ENCODE results near the gene CCM2. TPM values are rescaled to one million over a fixed set of nuclear protein-coding genes. Genes with fewer than 3 reads are reported as not detected.

Gene CCM2
- total and polyA plus RNA-seq, 4 donors = 25.8 to 48.9 (median 41.6) TPM

- 2% methylated on average over 18 of the region's 22 CpGs for WGBS (ENCODE audit: insufficient coverage)
- no peaks in the 10 kb centered on the region for H3K27me3 ChIP-seq (ENCODE audit: control insufficient read depth, insufficient read depth, low read length)
Measured at GRCh38 chr7:45089341-45089891, 89.4 kb downstream of the CCM2 start.

GRCh38 chr7:45092100-45092930 lies 92.3 kb downstream of the CCM2 start:
- Histone ChIP-seq H3K9me3 (ENCODE audit: control insufficient read depth, insufficient read depth, low read length) (no peaks in the 10 kb centered on the region), H3K27ac (ENCODE audit: low read depth, low read length) (no peak overlapping the region), H3K27me3 (ENCODE audit: control insufficient read depth, insufficient read depth, low read length) (no peaks in the 10 kb centered on the region), H3K4me1 (ENCODE audit: control insufficient read depth, insufficient read depth, low read length) (peaks cover 24% of the 10 kb centered on the region), H3K36me3 (ENCODE audit: control insufficient read depth, insufficient read depth, low read length) (peaks cover 5% of the 10 kb centered on the region), H3K4me3 (ENCODE audit: low read depth, low read length) (no peak overlapping the region)
- DNase-seq (ENCODE audit: low read depth in 4 of 6, low spot score in 6 of 6) = no peak
- 61% methylated on average over 3 of the region's 7 CpGs for WGBS (ENCODE audit: insufficient coverage)

More at GRCh38 chr7:45089341-45089891, 89.4 kb downstream of the CCM2 start:
- Histone ChIP-seq H3K27ac (ENCODE audit: low read depth, low read length) (peak overlapping the region; percentile 86), H3K4me1 (ENCODE audit: control insufficient read depth, insufficient read depth, low read length) (peaks cover 52% of the 10 kb centered on the region), H3K9me3 (ENCODE audit: control insufficient read depth, insufficient read depth, low read length) (no peaks in the 10 kb centered on the region), H3K4me3 (ENCODE audit: low read depth, low read length) (peak overlapping the region; percentile 70), H3K36me3 (ENCODE audit: control insufficient read depth, insufficient read depth, low read length) (peaks cover 31% of the 10 kb centered on the region)
- peak; percentile 82 to 99 (median 92) for DNase-seq (ENCODE audit: low read depth in 4 of 6, low spot score in 6 of 6)

- Histone ChIP-seq H3K36me3 (ENCODE audit: control insufficient read depth, insufficient read depth, low read length) (no peaks in the 10 kb centered on the region), H3K27me3 (ENCODE audit: control insufficient read depth, insufficient read depth, low read length) (no peaks in the 10 kb centered on the region), H3K4me3 (ENCODE audit: low read depth, low read length) (no peak overlapping the region), H3K27ac (ENCODE audit: low read depth, low read length) (no peak overlapping the region), H3K4me1 (ENCODE audit: control insufficient read depth, insufficient read depth, low read length) (peaks cover 18% of the 10 kb centered on the region), H3K9me3 (ENCODE audit: control insufficient read depth, insufficient read depth, low read length) (no peaks in the 10 kb centered on the region)
- no CpG with 5 or more reads among the region's 3 CpGs for WGBS (ENCODE audit: insufficient coverage)
- no peak for DNase-seq (ENCODE audit: low read depth in 4 of 6, low spot score in 6 of 6)
Measured at GRCh38 chr7:45092931-45093235, 92.9 kb downstream of the CCM2 start.

GRCh38 chr7:45098983-45099839 lies 99.2 kb downstream of the CCM2 start:
- no peak for DNase-seq (ENCODE audit: low read depth in 4 of 6, low spot score in 6 of 6)
- H3K4me3 ChIP-seq (ENCODE audit: low read depth, low read length) = no peak overlapping the region
- peaks cover 54% of the 10 kb centered on the region for H3K36me3 ChIP-seq (ENCODE audit: control insufficient read depth, insufficient read depth, low read length)
- H3K27ac ChIP-seq (ENCODE audit: low read depth, low read length) = no peak overlapping the region
- whole genome bisulfite sequencing (ENCODE audit: insufficient coverage) = 96% methylated on average over 10 of the region's 10 CpGs
- H3K9me3 ChIP-seq (ENCODE audit: control insufficient read depth, insufficient read depth, low read length) = no peaks in the 10 kb centered on the region
- no peaks in the 10 kb centered on the region for H3K27me3 ChIP-seq (ENCODE audit: control insufficient read depth, insufficient read depth, low read length)
- H3K4me1 ChIP-seq (ENCODE audit: control insufficient read depth, insufficient read depth, low read length) = no peaks in the 10 kb centered on the region

- Histone ChIP-seq H3K4me3 (ENCODE audit: low read depth, low read length) (no peak overlapping the region), H3K4me1 (ENCODE audit: control insufficient read depth, insufficient read depth, low read length) (no peaks in the 10 kb centered on the region), H3K27me3 (ENCODE audit: control insufficient read depth, insufficient read depth, low read length) (no peaks in the 10 kb centered on the region), H3K9me3 (ENCODE audit: control insufficient read depth, insufficient read depth, low read length) (no peaks in the 10 kb centered on the region), H3K36me3 (ENCODE audit: control insufficient read depth, insufficient read depth, low read length) (peaks cover 63% of the 10 kb centered on the region), H3K27ac (ENCODE audit: low read depth, low read length) (no peak overlapping the region)
- no peak for DNase-seq (ENCODE audit: low read depth in 4 of 6, low spot score in 6 of 6)
- WGBS (ENCODE audit: insufficient coverage) = 93% methylated on average over 15 of the region's 16 CpGs
Measured at GRCh38 chr7:45099891-45100760, 100.1 kb downstream of the CCM2 start.

GRCh38 chr7:45100761-45101480 lies 100.9 kb downstream of the CCM2 start:
- DNase-seq (ENCODE audit: low read depth in 4 of 6, low spot score in 6 of 6) = no peak
- peaks cover 71% of the 10 kb centered on the region for H3K36me3 ChIP-seq (ENCODE audit: control insufficient read depth, insufficient read depth, low read length)
- no peak overlapping the region for H3K4me3 ChIP-seq (ENCODE audit: low read depth, low read length)
- no peak overlapping the region for H3K27ac ChIP-seq (ENCODE audit: low read depth, low read length)
- WGBS (ENCODE audit: insufficient coverage) = 94% methylated on average over 11 of the region's 13 CpGs
- H3K27me3 ChIP-seq (ENCODE audit: control insufficient read depth, insufficient read depth, low read length) = no peaks in the 10 kb centered on the region
- H3K9me3 ChIP-seq (ENCODE audit: control insufficient read depth, insufficient read depth, low read length) = no peaks in the 10 kb centered on the region
- H3K4me1 ChIP-seq (ENCODE audit: control insufficient read depth, insufficient read depth, low read length) = no peaks in the 10 kb centered on the region

GRCh38 chr7:45101748-45102147 lies 101.7 kb downstream of the CCM2 start:
- H3K27me3 ChIP-seq (ENCODE audit: control insufficient read depth, insufficient read depth, low read length) = no peaks in the 10 kb centered on the region
- no peaks in the 10 kb centered on the region for H3K9me3 ChIP-seq (ENCODE audit: control insufficient read depth, insufficient read depth, low read length)
- DNase-seq (ENCODE audit: low read depth in 4 of 6, low spot score in 6 of 6) = no peak
- no peak overlapping the region for H3K4me3 ChIP-seq (ENCODE audit: low read depth, low read length)
- WGBS (ENCODE audit: insufficient coverage) = 97% methylated on average over 11 of the region's 12 CpGs
- H3K4me1 ChIP-seq (ENCODE audit: control insufficient read depth, insufficient read depth, low read length) = no peaks in the 10 kb centered on the region
- peaks cover 79% of the 10 kb centered on the region for H3K36me3 ChIP-seq (ENCODE audit: control insufficient read depth, insufficient read depth, low read length)
- no peak overlapping the region for H3K27ac ChIP-seq (ENCODE audit: low read depth, low read length)

GRCh38 chr7:45102785-45103712 lies 103.0 kb downstream of the CCM2 start:
- Histone ChIP-seq H3K9me3 (ENCODE audit: control insufficient read depth, insufficient read depth, low read length) (no peaks in the 10 kb centered on the region), H3K27me3 (ENCODE audit: control insufficient read depth, insufficient read depth, low read length) (no peaks in the 10 kb centered on the region), H3K4me1 (ENCODE audit: control insufficient read depth, insufficient read depth, low read length) (no peaks in the 10 kb centered on the region), H3K27ac (ENCODE audit: low read depth, low read length) (no peak overlapping the region), H3K36me3 (ENCODE audit: control insufficient read depth, insufficient read depth, low read length) (peaks cover 88% of the 10 kb centered on the region), H3K4me3 (ENCODE audit: low read depth, low read length) (no peak overlapping the region)
- 93% methylated on average over 12 of the region's 14 CpGs for WGBS (ENCODE audit: insufficient coverage)
- no peak for DNase-seq (ENCODE audit: low read depth in 4 of 6, low spot score in 6 of 6)
